Measurements from ENCODE around the gene IRF3.
"Not testable (repeated sequence)": the region's sequence is repeated elsewhere in the genome, so short reads cannot be mapped to it uniquely, and the experiment has no call there.

The IRF3 gene

GRCh38 chr19:49626226-49626625 is 39.4 kb downstream of the IRF3 start (continued):
- TF ChIP-seq TOX (CRISPR knock-in tag; IDR thresholded peaks at IDR 0.05; ENCODE audit: borderline replicate concordance) (no peak), ESRRG (CRISPR knock-in tag; IDR thresholded peaks at IDR 0.05) (no peak)

- no peak for ATAC-seq
- TF ChIP-seq CREB5 (CRISPR knock-in tag; IDR thresholded peaks at IDR 0.05; ENCODE audit: low read depth) (no peak), OSR1 (CRISPR knock-in tag; IDR thresholded peaks at IDR 0.05) (no peak), ESRRG (CRISPR knock-in tag; IDR thresholded peaks at IDR 0.05) (no peak), ZNF8 (CRISPR knock-in tag; IDR thresholded peaks at IDR 0.05) (no peak), PPARA (CRISPR knock-in tag; IDR thresholded peaks at IDR 0.05; ENCODE audit: borderline replicate concordance) (no peak), ISL1 (CRISPR knock-in tag; IDR thresholded peaks at IDR 0.05) (no peak), SNAI2 (CRISPR knock-in tag; IDR thresholded peaks at IDR 0.05) (no peak)
Measured at GRCh38 chr19:49624967-49625910, 40.4 kb downstream of the IRF3 start.

GRCh38 chr19:49617860-49618259 is 47.8 kb downstream of the IRF3 start:
- ATAC-seq, result not testable (repeated sequence)

GRCh38 chr19:49616945-49617344 is 48.7 kb downstream of the IRF3 start:
- ATAC-seq, result no peak

More at GRCh38 chr19:49616945-49617344, 48.7 kb downstream of the IRF3 start:
- TF ChIP-seq PPARA (CRISPR knock-in tag; IDR thresholded peaks at IDR 0.05; ENCODE audit: borderline replicate concordance) (no peak), ISL1 (CRISPR knock-in tag; IDR thresholded peaks at IDR 0.05) (no peak), TCF4 (CRISPR knock-in tag; IDR thresholded peaks at IDR 0.05; ENCODE audit: borderline replicate concordance) (no peak), BACH2 (CRISPR knock-in tag; IDR thresholded peaks at IDR 0.05; ENCODE audit: borderline replicate concordance) (no peak), GLIS3 (CRISPR knock-in tag; IDR thresholded peaks at IDR 0.05) (no peak), POU6F1 (CRISPR knock-in tag; IDR thresholded peaks at IDR 0.05; ENCODE audit: borderline replicate concordance, low read depth) (no peak), TSHZ2 (CRISPR knock-in tag; IDR thresholded peaks at IDR 0.05) (no peak), TOX (CRISPR knock-in tag; IDR thresholded peaks at IDR 0.05; ENCODE audit: borderline replicate concordance) (no peak), ZFP3 (CRISPR knock-in tag; IDR thresholded peaks at IDR 0.05) (no peak), ESRRG (CRISPR knock-in tag; IDR thresholded peaks at IDR 0.05) (no peak), RARB (CRISPR knock-in tag; IDR thresholded peaks at IDR 0.05) (no peak), ZNF8 (CRISPR knock-in tag; IDR thresholded peaks at IDR 0.05) (no peak), CSRNP3 (CRISPR knock-in tag; IDR thresholded peaks at IDR 0.05) (no peak), ZFP30 (CRISPR knock-in tag; IDR thresholded peaks at IDR 0.05) (no peak), CREB5 (CRISPR knock-in tag; IDR thresholded peaks at IDR 0.05; ENCODE audit: low read depth) (no peak), ZC3H10 (CRISPR knock-in tag; IDR thresholded peaks at IDR 0.05) (no peak), ARNTL (CRISPR knock-in tag; IDR thresholded peaks at IDR 0.05; ENCODE audit: borderline replicate concordance, low read depth) (no peak)

All from SK-N-SH treated with all-trans-retinoic acid at 6 μM for 48 hours (cell line).